Adrenal gland (tissue), 5 donors: ENCODE data around the gene CHD9NB.
"Not testable (repeated sequence)": the region's sequence is repeated elsewhere in the genome, so short reads cannot be mapped to it uniquely, and the experiment has no call there.

Experiments
- POLR2A ChIP-seq, 2 donors: fragments of 450-650 bp; IDR thresholded peaks; one replicate each; pipeline ENCODE4 v1.6.1; 2017; ENCODE audit warnings: antibody characterized with exemption in 2 of 2, mild to moderate bottlenecking in 2 of 2, moderate library complexity in 1 of 2
- TF ChIP-seq, protein P1 (sequence below), 6 experiments: fragments of 450-650 bp in 4 of 6; fragments of 200-600 bp in 2 of 6; sonication (generic) in 1 of 6; IDR thresholded peaks; 1 replicate in 5 of 6; 2 replicates in 1 of 6; pipeline versions ENCODE4 v1.5.1 to v1.8.0; 2016 to 2021; ENCODE audit warnings: antibody characterized with exemption in 6 of 6, mild to moderate bottlenecking in 2 of 6, moderate library complexity in 1 of 6
- donor health status: DM: no; HTN: no; CAD: no.

DNA sequence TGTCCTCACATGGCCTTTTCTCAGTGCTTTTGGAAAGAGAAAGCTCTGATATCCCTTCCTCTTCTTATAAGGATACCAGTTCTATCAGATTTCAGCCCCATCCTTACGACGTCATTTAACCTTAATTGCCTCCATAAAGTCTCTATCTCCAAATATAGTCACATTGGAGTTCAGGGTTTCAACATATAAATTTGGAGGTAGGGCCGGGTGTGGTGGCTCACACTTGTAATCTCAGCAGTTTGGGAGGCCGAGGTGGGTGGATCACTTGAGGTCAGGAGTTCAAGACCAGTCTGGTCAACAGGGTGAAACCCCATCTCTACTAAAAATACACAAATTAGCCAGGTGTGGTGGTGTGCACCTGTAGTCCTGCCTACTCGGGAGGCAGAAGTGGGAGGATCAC lies 5.2 kb downstream of the CHD9NB start:
- TF ChIP-seq, protein P1, sequence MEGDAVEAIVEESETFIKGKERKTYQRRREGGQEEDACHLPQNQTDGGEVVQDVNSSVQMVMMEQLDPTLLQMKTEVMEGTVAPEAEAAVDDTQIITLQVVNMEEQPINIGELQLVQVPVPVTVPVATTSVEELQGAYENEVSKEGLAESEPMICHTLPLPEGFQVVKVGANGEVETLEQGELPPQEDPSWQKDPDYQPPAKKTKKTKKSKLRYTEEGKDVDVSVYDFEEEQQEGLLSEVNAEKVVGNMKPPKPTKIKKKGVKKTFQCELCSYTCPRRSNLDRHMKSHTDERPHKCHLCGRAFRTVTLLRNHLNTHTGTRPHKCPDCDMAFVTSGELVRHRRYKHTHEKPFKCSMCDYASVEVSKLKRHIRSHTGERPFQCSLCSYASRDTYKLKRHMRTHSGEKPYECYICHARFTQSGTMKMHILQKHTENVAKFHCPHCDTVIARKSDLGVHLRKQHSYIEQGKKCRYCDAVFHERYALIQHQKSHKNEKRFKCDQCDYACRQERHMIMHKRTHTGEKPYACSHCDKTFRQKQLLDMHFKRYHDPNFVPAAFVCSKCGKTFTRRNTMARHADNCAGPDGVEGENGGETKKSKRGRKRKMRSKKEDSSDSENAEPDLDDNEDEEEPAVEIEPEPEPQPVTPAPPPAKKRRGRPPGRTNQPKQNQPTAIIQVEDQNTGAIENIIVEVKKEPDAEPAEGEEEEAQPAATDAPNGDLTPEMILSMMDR (IDR thresholded peaks at IDR 0.05), result not testable (repeated sequence)
- not testable (repeated sequence) for TF ChIP-seq POLR2A (IDR thresholded peaks at IDR 0.05)
